Measurements from ENCODE around the gene ASTN2.

- TF ChIP-seq CTCF (IDR thresholded peaks at IDR 0.05; ENCODE audit: low read length) (no peak), EZH2 (optimal IDR thresholded peaks at IDR 0.05; ENCODE audit: low read depth, low read length) (no peak)
Measured at GRCh38 chr9:117125531-117125930, 289.3 kb downstream of the ASTN2 start.

Measured in MM.1S (cell line).